Measurements from ENCODE around the gene CPN2.

DNA sequence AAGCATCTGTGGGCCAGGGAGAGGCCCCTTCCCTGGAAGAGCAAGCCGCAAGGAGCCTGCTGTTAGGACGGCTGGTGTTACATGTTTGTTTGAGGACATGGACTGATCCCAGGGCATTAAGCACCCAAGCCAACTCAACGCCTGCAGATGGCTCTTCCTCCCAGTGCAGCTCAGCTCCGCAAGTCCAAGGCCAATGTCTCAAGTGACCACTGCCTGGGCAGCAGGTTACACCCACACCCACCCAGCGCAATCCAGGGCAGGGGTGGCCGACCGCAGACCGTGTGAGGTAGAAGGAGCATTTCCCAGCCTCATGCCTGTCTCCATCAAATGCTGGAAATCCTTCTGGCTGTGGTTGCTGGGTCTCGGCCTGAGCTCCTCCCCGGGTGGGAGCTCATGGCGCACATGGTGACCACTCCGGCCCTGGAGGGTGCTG, 33.5 kb upstream of the CPN2 start:
- TF ChIP-seq, protein P1, sequence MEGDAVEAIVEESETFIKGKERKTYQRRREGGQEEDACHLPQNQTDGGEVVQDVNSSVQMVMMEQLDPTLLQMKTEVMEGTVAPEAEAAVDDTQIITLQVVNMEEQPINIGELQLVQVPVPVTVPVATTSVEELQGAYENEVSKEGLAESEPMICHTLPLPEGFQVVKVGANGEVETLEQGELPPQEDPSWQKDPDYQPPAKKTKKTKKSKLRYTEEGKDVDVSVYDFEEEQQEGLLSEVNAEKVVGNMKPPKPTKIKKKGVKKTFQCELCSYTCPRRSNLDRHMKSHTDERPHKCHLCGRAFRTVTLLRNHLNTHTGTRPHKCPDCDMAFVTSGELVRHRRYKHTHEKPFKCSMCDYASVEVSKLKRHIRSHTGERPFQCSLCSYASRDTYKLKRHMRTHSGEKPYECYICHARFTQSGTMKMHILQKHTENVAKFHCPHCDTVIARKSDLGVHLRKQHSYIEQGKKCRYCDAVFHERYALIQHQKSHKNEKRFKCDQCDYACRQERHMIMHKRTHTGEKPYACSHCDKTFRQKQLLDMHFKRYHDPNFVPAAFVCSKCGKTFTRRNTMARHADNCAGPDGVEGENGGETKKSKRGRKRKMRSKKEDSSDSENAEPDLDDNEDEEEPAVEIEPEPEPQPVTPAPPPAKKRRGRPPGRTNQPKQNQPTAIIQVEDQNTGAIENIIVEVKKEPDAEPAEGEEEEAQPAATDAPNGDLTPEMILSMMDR (conservative IDR thresholded peaks at IDR 0.05 in 1 of 2, IDR thresholded peaks at IDR 0.05 in 1 of 2; ENCODE audit: extremely low read depth in 1 of 2, insufficient read depth in 1 of 2, low read depth in 1 of 2, low read length in 2 of 2) = no peak
- no peak for TF ChIP-seq EZH2 (IDR thresholded peaks at IDR 0.05; ENCODE audit: borderline replicate concordance, low read length)

Measured in mammary epithelial cell (primary cell).